Activated T-cell treated with anti-CD3 and anti-CD28 coated beads for 48 hours (primary cell): ENCODE results near the gene EIF3B.
"Not testable (repeated sequence)": the region's sequence is repeated elsewhere in the genome, so short reads cannot be mapped to it uniquely, and the experiment has no call there.

ENCODE experiments used
- DNase-seq: peaks from one replicate; pipeline ENCODE4 v3.0.0-alpha.2; 2020; ENCODE audit warnings: low read depth

The EIF3B gene

DNA sequence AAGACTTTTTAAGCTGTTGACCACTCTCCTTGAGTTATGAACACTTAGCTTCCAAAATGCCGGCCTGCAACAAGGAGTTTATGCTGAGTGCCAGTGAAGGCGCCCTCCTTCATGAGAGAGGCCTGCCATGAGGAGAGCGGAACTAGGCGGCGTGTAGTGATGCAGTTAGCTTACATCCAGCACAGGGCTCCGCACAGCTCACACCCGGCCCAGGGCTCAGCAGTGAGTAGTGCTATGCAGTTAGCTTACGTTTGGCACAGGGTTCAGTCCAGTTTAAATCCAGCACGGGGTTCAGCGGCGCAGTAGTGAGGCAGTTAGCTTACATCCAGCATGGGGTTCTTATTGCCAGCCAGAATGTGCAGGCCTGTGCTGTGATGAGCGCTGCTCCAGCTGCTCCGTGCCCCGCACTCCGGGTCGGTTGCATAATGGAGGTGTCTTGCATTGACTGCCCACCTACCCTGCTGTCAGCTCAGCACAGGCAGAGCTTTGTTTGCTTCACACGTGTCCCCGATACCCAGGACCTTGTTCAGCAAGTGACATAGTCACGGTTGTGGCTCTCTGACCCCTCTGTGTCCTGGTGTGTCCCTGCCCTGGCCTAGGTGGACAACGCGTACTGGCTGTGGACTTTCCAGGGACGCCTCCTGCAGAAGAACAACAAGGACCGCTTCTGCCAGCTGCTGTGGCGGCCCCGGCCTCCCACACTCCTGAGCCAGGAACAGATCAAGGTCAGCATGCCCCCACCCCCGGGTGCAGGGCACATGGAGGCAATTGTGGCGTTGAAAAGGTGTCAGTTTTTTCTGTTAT, 21.9 kb downstream of the EIF3B start:
- DNase-seq, result no peak

DNA sequence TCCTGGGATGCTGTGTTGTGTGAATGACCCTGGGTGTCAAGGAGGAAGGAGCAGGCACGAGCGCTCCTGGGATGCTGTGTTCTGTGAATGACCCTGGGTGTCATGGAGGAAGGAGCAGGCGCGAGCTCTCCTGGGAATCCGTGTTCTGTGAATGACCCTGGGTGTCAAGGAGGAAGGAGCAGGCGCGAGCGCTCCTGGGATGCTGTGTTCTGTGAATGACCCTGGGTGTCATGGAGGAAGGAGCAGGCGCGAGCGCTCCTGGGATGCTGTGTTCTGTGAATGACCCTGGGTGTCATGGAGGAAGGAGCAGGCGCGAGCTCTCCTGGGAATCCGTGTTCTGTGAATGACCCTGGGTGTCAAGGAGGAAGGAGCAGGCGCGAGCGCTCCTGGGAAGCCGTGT, 22.9 kb downstream of the EIF3B start:
- DNase-seq, result not testable (repeated sequence)

DNA sequence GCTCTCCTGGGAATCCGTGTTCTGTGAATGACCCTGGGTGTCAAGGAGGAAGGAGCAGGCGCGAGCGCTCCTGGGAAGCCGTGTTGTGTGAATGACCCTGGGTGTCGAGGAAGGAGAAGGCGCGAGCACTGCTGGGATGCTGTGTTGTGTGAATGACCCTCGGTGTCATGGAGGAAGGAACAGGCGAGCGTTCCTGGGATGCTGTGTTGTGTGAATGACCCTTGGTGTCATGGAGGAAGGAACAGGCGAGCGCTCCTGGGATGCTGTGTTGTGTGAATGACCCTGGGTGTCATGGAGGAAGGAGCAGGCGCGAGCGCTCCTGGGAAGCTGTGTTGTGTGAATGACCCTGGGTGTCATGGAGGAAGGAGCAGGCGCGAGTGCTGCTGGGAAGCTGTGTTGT, 23.5 kb downstream of the EIF3B start:
- not testable (repeated sequence) for DNase-seq

DNA sequence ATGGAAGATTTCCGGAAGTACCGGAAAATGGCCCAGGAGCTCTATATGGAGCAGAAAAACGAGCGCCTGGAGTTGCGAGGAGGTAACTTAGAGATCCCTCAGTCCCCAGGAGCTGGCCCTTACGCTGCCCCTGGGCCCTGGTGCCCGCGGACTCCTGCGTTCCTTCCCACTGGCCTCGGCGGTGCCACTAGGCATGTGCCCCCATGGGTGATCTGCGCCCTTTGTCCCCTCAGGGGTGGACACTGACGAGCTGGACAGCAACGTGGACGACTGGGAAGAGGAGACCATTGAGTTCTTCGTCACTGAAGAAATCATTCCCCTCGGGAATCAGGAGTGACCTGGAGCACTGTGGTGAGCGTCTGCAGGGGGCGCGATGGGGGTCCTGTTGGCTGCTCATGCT, 24.5 kb downstream of the EIF3B start:
- no peak for DNase-seq

DNA sequence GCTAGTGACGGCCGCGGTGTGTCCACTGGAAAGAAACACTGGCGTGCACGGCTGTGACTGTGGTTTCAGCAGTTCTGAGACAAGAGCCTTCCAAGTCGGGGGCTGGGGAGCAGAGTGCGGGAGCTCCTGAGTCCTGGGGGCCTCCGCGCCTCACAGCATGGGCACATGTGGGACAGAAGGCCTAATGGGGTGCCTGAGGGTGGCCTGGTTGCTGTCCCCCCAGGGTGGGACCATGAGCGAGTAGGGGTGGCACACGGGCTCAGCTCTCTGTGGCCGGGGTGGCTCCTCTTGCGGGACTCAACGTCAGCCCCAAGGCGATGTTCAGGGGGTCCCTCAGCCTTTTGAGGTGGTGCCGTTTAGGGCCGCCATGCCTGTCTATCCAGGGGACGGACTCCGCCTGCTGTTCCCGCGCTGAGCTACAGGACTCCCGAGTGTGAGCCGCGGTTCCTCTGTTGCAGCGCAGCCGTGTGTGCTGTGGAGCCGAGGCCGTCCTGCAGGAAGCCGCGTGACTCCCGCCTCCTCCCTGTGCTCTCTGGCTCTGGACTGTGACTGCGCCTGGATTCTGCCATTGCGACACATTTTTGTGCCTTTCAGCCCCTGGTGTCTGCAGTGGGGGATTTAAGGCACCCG, 25.3 kb downstream of the EIF3B start:
- no peak for DNase-seq

DNA sequence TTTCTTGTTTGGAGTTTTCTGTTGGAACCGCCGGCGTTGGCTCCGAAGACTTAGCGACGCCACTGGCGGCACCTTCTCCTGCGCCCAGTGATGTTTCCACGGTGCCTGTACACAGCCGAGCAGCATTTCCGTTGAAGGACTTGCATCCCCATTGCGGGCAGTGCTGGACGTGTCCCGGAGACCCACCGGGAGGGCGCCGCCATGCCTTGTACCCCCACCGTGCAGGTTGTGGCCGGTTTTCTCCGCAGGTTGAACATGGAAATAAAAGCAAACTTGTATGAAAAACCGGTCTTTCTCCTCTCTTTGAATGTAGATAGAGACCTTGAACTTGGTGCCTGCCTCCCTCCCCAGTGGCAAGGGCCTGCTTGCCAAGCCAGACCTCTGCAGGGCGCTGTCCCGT, 25.8 kb downstream of the EIF3B start:
- DNase-seq, result no peak

DNA sequence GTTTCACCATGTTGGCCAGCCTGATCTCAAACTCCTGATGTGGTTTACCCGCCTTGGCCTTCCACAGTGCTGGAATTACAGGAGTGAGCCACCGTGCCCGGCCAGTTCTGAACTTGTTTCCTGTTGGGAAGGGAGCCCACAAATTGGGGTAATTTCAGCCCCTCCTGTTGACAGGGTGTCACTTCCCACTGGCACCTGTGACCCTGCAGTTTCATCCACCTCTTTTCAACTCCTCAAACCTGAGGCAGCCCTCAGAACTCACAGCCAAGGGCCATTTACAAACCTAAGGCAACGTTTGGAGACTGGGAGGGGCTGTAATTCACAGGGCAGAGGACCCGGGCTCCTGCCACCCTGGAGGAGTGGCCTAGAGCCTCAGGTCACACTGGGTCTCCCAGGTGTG, 26.6 kb downstream of the EIF3B start:
- DNase-seq, result no peak

DNA sequence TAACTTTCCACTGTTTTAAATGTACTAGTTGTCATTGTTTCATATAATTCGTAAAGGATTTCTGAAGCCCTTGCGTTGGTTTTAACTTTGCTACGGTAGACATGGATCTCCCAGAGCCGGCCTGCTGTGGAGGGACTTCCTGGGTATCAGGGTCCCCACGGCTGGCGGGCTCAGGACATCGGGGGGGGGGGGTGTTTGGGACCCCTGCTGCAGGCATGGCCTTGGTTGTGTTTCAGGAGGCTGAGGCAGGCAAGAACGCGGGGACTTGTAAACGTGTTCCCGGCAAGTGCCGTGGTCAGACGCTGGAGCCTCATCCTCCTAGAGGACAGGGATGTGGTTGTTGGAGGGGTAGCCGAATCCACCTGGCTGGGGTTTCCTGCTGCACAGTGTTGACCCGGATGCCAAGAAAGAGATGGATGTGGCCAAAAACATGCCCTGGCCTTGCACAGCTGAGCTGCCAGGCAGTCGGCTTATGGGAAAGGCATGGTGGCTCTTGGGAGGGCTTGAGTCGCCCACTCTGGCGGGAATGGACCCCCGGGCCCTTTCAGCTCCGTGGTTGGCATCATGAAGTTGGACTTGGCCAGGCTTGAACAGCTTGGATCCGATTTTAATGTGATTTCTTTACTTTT, 27.4 kb downstream of the EIF3B start:
- no peak for DNase-seq

DNA sequence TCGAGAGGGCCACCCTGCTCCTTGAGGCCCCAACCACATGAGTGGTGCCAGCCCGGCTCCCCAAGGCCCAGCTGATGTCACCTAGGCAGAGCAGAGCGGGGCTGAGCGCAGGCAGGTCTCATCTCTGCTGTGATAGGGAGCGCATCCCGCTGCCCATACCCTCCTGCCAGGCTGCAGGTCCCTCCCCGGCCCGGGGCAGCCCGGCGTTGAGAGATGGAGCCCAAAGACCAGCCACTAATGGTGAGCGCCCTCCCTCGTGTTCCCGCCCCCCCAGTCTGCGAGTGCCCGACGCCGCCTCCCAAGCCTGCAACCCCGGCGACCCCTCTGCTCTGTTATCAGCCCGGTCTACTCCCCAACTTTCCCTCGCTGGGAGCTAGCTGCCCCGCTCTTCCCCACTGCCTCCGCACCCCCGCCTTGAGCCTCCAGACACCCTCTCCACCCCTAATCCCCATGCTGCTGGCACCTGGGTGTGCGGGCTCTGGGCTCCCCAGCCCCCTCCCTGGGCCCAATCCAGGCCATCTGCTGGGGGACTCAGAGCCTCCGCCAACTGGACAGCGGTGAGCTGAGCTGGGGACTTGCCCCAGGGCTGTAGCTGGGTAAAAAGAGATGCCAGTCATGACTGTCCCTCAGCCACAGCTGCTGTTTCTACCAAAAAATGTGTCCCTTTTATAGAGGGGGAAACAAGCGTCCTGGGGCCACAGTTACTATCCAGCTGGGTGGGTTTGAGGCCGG, 29.1 kb downstream of the EIF3B start:
- DNase-seq, result no peak

DNA sequence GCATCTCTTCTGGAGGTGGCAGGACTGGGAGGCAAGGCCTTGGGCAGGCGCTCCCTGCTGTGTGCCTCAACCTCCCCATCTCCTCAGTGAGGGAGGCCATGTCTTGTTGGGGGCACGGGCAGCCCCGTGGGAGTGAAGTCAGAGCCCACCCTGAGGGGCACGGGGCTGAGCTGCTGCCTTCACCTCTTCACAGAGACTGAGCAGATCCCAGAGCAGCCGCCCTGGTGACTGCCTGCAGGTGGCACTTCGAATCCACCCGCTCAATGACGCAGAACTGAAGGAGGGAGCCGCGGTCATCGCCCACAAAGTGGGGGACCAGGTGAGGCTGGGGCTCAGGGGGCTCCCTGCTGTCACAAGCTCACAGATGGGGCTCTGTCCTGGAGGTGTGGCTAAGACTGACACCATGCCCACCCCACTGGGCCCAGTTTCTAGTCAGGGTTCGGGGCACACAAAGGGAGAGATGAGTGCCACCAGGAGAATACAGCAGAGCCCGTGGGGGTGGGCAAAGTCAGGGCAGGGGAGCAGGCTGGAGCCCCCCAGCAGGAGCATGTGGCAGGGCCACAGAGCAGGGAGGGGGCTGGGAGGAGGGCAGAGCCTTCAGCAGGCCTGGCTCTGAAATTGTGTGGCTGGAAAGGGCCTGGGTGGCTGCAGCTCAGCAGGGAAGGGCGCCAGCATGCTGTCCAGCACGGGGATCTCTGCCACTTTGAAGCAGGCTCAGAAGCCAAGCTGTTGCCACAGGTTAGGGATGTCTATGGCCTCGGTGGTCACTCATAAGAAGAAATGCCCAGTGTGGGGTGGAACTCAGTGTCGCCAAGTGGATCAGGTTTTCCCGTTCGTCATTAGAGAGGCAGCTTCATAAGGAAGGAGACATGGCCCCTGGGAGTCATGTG, 30.0 kb downstream of the EIF3B start:
- DNase-seq, result no peak

DNA sequence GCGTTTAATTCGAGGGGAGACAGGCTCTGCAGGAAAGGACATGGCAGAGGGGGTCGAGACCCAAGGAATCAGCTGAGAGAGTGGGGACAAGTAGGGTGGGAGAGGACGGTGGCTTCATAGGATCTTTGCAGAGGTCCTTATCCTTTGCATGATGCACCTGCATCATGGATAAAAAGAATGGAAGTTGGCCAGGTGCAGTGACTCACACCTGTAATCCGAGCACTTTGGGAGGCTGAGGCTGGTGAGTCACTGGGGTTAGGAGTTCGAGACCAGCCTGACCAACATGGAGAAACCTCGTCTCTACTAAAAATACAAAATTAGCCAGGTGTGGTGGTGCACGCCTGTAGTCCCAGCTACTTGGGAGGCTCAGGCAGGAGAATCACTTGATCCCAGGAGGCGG, 31.5 kb downstream of the EIF3B start:
- not testable (repeated sequence) for DNase-seq

DNA sequence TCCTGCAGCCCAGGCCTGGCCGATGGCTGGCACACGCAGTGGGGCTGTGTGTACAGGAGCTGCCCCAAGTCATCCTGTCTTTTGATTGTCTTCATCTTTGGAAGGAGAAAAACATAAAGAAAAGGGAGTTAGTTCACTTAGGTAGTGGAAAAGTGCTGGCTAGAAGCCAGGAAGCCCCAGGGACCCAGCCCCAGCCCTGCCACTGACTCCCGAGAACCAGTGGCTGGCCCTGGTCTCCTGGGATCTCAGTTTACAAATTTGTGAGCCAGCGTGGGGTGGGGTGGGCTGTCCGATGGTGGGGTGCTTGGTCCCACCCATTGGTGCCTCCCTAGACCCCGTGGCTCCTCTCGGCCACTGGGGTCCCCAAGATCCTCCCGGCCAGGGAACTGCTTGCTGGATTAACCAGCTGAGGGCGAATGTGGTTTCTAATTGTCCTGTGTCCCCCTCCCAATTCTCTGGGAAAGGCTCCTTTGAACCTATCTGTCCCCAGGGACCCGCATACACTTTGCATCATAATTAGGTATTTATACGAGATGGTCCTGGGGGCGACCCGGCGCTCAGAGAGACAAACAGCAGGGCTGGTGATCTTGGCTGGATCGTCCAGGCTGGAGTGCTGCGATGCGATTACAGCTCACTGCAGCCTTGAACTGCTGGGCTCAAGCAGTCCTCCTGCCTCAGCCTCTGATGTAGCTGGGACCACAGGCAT, 32.5 kb downstream of the EIF3B start:
- no peak for DNase-seq

DNA sequence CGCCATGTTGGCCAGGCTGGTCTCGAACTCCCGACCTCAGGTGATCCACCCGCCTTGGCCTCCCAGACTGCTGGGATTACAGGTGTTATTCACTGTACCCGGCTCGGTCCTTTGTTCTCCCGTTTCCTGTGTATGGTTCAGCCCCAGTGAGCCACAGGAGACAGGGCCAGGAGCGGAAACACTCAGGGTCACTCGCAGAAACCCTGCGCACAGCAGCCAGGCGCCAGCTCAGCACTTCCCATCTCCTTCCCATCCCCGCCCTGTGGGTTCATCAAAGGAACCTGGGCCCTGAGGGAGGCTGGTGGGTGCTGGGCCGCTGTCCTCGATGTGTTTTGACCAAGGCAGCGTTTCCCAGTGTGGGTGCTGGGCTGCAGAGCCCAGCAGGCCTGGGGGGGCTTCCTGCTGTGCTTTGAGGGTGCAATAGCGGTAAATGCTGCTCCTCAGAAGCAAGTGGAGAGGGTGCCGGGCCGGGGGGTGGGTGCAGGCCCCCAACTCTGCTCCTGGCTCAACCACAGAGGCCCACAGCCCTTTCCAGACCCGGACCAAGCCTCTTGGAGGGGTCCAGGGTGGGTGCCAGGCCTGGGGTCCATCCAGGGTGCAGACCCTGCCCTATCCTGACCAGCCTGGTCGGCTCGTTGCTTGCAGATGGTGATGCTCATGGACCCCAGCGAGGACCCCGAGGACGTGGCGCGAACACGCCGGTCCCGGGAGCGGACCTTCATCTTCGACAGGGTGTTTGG, 33.4 kb downstream of the EIF3B start:
- DNase-seq, result no peak

DNA sequence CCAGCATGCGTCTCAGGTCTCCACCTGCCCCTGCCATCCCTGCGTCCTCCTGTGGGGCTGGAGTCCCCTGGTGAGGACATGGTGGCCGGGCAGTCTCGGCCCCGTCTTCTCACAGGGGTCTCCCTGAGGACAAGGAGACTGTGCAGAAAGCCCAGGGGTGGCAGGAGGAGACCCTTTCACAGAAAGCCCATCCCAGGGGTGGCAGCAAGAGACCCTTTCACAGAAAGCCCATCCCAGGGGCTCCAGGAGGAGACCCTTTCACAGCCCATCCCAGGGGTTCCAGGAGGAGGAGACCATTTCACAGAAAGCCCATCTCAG, 34.0 kb downstream of the EIF3B start:
- DNase-seq, result no peak

DNA sequence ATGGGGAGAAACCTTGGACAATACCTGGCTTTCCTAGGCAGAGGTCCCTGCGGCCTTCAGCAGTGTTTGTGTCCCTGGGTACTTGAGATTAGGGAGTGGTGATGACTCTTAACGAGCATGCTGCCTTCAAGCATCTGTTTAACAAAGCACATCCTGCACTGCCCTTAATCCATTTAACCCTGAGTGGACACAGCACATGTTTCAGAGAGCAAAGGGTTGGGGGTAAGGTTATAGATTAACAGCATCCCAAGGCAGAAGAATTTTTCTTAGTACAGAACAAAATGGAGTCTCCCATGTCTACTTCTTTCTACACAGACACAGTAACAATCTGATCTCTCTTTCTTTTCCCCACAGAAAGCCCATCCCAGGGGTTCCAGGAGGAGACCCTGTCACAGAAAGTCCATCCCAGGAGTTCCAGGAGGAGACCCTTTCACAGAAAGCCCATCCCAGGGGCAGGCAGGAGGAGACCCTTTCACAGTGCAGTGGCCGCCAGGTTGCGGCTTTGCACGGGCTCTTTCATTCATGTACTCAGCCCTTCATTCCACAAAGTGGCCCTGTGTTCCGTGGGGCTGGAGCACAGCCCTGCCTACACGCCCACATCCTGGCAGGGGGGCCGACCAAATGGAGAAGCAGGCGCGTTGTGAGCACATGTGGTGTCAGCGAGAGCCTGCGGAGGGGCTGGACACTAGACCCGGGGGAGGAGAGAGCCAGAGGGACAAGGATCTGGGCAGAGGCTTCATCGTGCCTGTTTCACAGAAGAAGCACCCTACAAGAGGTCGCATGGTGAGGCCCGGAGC, 35.6 kb downstream of the EIF3B start:
- not testable (repeated sequence) for DNase-seq

DNA sequence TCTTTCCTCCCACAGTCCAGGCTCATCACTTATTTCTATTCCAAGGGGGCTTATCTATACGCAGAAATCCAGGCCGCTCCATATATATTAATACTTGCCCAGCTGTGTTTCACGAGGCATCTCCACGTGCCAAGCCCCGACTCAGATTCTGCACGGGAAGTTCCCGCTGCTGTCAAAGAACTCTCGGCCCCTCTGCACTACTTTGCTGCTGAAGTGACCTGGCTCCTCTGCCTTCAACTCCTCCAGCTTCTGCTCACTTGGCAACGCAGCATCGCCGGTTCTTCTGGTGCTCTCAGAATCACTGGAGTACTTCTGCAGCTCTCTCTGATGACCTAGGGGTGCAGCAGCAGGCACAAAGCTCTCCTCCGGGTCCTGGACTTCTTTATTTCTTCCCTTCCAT, 39.1 kb downstream of the EIF3B start:
- DNase-seq, result no peak

DNA sequence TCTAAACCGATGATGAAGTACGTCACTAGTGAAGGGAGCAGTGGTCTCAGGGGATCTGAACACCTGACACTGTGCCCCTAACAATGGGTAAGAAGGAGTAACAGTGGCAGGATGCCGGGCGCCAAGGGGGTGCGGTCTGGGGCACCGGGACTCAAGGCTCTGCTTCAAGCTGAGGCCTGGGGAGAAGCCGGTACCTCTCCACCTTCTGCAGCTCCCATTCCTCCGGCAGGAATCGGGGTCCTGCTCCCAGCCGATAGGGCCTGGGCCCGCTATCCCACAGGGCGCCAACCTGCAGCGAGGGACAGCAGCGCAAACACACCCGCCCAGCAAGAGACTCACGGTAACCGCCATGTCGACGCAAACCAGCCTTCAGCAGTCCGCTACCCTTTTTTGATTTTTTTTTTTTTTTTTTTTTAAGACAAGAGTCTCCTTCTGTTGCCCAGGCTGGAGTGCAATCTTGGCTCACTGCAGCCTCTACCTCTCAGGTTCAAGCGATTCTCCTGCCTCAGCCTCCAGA, 40.0 kb downstream of the EIF3B start:
- no peak for DNase-seq

DNA sequence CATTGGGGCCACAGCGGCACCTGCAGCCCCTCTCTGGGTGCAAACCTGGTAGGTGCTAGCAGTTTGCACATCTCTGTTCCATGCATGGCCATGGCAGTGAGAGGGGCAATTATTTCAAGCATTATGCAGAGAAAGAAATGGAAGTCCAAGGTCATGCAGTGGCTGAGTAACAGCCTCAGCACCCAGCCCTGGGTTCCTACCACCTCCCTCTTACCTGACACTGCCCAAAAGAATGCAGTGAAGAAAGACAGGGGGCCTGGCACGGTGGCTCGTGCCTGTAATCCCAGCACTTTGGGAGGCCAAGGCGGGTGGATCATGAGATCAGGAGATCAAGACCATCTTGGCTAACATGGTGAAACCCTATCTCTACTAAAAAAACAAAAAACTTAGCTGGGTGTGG, 43.9 kb downstream of the EIF3B start:
- no peak for DNase-seq

DNA sequence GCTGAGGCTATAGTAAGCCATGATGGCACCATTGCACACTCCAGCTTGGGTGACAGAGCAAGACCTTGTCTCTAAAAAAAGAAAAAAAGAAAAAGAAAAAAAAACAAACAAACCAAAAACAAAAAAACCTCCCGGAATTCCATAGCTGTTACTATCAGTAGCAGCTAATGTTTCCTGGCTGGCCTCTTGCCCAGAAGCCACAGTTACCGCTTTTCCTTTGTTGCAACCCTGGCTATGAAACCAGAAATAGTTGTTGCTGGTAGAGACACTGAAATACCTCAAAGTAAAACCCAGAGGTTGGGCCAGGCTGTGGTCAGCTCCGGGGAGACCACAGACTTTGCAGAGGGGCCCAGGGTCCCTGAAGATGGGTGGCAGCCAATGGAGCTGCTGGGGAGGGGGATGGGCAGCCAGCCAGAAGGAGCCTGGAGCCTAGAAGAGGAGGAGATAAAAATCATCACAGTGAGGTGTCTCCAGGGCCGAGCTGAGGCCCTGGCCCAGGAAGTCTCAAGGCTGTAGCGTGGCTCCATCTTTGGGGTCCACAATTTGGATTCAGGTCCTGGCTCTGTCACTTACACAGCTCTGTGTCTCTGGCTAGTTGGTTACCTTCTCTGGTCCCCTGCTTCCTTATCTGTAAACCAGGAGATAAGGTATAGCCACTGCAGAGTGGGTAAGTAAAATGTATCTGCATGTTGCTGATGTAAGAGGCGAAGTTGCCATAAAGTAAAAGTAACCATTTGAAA, 45.4 kb downstream of the EIF3B start:
- DNase-seq, result no peak
